GM21786 (cell line): ENCODE data around the gene NYAP1.
"Not testable (repeated sequence)": the region's sequence is repeated elsewhere in the genome, so short reads cannot be mapped to it uniquely, and the experiment has no call there.

ENCODE experiments used
- ATAC-seq: cut with Tn5 transposase; IDR thresholded peaks from one replicate; pipeline ENCODE4 v1.9.1; 2021; ENCODE audit not compliant: unreplicated experiment

NYAP1 gene

DNA sequence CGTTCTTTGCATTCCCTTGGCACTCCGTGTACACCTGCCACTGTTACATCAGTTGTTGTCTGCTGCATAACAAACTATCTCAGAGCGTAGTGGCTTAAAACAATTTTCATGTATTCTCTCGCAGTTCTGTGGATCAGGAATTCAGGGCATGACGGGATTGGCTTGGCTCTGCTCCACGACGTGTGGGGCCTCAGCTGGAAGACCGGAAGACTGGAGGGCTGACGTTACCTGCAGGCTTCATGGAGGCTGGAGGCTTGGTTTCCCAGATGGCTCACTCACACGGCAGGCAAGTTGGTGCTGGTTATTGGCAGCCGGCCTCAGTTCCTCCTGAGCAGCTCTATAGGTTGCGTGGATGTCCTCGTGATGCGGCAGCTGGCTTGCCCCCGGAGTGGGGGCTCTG lies 25.5 kb downstream of the NYAP1 start:
- ATAC-seq, result no peak

DNA sequence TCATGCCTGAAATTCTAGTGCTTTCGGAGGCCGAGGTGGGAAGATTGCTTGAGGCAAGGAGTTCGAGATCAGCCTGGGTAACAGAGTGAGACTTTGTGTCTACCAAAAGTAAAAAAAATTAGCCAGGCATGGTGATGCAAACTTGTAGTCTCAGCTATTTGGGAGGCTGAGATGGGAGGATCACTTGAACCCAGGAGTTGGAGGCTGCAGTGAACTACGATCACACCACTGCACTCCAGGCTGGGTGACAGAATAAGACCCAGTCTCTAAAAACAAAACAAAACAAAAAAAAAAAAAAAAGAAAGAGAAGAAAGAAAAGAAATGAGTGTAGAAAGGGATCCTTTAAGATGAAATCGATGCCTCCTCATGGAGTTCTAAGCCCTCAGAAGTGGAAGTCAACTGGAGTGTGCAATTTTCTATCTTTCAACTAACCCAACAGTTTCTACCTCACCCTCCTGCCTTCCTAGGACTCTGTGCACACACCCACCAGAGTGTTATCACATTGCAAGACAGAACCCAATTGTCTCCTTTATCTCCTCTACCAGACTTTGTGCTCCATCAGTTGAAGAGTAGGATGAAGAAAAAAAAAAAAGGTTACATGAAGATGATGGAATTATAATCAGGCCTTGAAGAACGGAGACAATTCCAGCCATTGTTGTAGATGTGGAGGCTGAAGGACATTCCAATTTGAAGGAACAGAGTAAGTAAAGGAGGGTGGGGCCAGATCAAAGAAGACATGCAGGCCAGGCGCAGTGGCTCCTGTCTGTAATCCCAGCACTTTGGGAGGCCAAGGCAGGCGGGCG lies 26.9 kb downstream of the NYAP1 start:
- ATAC-seq, result no peak

DNA sequence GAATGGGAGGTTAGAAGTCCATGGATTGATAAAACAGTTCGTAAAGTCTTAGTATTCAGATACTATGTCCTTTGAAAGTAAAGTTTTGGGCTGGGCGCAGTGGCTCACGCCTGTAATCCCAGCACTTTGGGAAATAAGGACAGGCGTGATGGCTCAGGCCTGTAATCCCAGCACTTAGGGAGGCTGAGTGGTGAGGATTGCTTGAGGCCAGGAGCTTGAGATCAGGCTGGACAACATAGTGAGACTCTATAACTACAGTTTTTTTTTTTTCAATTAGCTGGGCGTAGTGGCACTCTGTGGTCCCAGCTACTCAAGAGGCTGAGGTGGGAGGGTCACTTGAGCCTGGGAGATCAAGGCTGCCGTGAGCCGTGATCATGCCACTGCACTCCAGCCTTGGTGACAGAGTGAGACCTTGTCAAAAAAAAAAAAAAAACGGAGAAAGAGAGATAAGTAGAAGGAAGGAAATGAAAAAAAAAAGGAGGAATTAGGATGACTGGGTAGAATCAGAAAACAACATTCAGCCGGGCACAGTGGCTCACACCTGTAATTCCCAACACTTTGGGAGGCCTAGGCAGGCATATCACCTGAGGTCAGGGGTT lies 29.6 kb downstream of the NYAP1 start:
- ATAC-seq, result no peak

DNA sequence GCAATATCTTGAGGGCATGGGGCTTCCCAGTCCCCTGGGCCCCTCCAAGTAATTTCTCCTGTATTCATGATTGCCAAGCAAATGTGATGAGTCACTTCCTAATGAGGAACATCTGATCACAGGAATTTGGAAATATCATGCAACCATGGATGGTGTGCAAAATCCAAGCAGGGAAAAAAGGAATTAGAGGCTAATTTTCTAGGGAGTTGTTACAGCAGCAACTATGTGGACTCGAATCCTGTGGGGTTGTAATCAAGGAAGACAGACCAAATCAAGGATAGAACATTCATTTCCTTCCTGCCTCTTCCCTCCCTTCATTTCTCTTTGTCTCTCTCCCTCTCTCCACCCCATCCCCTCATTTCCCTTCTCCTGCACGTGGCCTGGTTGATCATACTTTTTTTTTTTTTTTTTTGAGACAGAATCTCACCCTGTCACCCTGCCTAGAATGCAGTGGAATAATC lies 31.4 kb downstream of the NYAP1 start:
- no peak for ATAC-seq

DNA sequence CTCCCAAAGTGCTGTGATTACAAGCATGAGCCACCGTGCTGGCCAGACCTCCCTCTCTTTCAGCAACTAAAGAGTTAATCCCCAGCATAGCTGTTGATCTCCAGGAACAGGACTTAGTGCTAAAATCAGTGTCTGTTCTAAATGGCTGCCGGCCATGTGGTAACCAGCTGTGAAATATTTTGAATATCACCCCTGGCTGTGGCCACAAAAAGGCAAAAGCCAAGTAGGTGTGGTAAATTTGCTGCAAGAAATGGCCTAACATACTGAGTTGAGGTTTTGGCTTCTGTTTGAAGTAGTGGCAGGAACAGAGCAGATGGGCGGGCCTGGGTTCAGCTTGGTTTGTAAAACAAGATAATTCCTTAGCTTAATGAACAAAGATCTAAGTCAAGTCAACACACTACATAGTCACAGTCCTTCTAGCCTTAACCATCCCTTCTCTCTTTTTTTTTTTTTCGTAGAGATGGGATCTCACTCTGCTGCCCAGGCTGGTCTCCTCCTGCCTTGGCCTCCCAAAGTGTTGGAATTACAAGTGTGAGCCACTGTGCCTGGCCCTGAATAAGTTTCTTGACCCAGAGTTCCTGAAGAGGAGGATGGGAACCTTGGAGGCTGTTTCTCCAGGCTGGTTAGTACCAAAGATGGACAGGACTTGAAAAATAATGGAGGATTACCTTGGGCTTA lies 32.5 kb downstream of the NYAP1 start:
- ATAC-seq, result no peak

DNA sequence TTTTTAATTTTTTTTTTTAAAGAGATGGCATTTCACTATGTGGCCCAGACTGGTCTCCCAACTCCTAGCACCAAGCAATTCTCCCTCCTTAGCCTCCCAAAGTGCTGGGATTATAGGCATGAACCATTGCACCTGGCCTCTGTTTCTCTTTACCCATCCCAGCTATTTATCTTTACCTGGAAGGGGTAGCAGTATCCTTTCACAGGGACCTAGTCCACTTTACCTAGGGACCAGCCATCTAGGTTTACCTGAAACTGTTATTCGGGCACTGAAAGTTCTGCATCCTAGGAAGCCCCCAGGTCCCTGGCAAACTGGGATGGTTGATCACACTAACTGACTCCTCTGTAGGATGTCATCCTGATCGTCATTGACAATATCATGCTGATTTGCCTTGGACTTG lies 33.6 kb downstream of the NYAP1 start:
- no peak for ATAC-seq

GRCh38 chr7:100519580-100519979 lies 35.9 kb downstream of the NYAP1 start:
- ATAC-seq, result no peak

GRCh38 chr7:100520138-100520537 lies 36.4 kb downstream of the NYAP1 start:
- ATAC-seq, result no peak

DNA sequence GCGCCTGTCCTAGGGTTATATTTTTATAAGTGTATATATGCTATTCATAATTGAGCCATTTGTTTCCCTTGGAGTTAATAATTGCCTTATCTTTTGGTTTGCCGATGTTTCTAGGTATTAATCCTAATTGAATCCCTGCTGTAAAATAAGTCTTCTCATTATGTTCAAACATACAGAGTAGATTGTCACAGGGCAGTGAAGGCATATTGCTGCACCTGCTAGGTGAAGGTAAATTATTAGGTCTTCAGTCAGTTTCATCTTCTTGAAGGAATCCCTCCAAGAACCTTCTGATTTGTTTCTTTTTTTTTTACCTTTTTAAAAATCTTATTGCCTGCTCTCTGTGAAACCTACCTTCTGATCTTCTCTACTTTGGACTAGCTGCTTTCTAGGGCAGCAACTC lies 37.3 kb downstream of the NYAP1 start:
- no peak for ATAC-seq

- not testable (repeated sequence) for ATAC-seq
Observed at GRCh38 chr7:100521909-100522593, 38.3 kb downstream of the NYAP1 start.

- ATAC-seq, result not testable (repeated sequence)
Observed at GRCh38 chr7:100523192-100523591, 39.5 kb downstream of the NYAP1 start.

GRCh38 chr7:100528108-100528866 lies 44.6 kb downstream of the NYAP1 start:
- not testable (repeated sequence) for ATAC-seq

DNA sequence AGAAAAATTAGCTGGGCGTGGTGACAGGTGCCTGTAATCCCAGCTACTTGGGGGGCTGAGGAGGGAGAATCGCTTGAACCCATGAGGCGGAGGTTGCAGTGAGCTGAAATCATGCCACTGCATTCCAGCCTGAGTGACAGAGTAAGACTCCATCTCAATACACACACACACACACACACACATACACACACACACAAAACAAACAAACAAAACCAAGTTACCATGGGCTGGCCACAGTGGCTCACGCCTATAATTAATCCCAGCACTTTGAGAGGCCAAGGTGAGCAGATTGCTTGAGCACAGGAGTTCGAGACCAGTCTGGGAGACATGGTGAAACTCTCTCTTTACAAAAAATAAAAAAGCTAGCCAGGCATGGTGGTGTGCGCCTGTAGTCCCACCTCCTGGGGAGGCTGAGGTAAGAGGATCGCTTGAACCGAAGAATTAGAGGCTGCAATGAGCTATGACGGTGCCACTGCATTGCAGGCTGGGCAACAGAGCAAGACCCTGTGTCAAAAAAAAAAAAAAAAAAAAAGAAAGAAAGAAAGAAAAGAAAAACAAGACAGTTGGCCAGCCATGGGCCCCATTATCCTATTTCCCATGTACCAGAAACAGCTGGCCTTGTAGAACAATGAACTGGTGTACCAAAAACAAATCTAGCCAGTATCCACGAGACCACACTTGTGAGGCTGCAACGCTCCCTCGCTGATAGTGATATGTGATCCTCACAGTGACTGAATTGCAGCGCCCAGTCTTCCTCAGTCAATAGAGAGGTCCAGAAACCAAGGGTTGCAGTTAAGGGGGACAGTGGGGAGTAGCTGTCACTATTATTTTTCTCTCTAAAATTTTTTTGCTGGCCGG lies 48.7 kb downstream of the NYAP1 start:
- ATAC-seq, result no peak

DNA sequence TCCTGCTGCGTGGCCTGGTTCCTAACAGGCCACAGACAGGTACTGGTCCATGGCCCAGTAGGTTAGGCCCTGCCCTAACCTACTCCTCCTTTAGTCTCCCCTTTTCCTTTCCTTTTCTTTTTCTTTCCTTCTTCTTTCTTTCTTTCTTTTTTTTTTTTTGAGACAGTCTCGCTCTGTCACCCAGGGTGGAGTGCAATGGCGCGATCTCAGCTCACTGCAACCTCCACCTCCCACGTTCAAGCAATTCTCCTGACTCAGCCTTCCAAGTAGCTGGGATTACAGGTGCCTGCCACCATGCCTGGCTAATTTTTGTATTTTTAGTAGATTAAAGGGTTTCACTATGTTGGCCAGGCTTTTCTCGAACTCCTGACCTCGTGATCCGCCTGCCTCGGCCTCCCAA lies 52.3 kb downstream of the NYAP1 start:
- ATAC-seq, result not testable (repeated sequence)

DNA sequence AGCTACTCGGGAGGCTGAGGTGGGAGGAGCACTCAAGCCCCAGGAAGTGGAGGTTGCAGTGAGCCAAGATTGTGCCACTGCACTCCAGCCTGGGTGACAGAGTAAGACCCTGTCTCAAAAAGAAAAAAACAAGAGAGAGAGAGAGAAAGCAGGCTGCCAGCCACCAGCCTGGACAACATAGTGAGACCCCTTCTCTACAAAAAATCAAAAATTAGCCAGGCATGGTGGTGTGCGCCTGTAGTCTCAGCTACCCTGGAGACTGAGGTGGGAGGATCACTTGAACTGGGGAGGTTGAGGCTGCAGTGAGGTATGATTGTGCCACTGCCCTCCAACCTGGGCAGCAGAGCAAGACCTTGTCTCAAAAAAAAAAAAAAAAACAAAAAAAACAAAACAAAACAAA lies 53.0 kb downstream of the NYAP1 start:
- not testable (repeated sequence) for ATAC-seq

GRCh38 chr7:100538348-100538653 lies 54.6 kb downstream of the NYAP1 start:
- ATAC-seq, result no peak

GRCh38 chr7:100538654-100539435 lies 55.1 kb downstream of the NYAP1 start, which contains the start of gene AGFG2:
Gene AGFG2 (plus strand): TSS chr7:100539203. CDS start chr7:100539347, 144 bp downstream.
- peak; percentile 95 for ATAC-seq

DNA sequence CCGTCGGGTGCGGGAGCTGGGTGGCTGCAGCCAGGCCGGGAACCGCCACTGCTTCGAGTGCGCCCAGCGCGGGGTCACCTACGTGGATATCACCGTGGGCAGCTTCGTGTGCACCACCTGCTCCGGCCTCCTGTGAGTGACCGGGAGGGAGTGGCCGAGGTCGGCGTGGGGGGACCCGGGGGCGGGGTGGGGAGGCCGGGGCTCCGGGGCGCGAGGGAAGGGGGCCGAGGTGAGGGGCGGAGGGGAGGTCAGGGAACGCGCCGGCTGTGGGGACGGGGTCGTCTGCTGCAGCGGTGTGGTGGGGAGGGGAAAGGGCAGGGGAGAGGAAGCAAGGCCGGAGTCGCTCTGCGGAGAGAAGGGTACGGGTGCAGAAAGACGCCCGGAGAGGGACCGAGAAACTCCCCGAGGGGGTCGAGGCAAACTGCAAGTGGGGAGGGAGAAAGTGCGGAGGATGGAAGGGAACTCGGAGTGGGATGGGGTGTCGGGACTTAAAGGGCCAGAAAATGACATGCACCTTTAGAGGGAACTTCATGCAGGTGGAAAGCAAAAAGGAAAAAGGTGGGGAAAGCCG lies 55.8 kb downstream of the NYAP1 start:
- ATAC-seq, result no peak
